HL-60 (cell line): ENCODE data around the gene SLC37A2.

Experiments
- DNase-seq, 2 experiments: peaks; one replicate each; pipeline ENCODE4 v3.0.0-alpha.2; 2010 to 2020; ENCODE audit warnings: low read depth in 1 of 2, low spot score in 1 of 2
- H3K27ac ChIP-seq: fragments of 250-450 bp; sonication (Bioruptor Pico); replicated peaks from 2 replicates; pipeline ENCODE4 v1.5.1; 2020; ENCODE audit warnings: mild to moderate bottlenecking, moderate library complexity
- H3K27me3 ChIP-seq: fragments of 250-450 bp; sonication (Bioruptor Pico); 2 replicates; pipeline ENCODE4 v1.5.1; 2021; ENCODE audit warnings: mild to moderate bottlenecking, moderate library complexity; ENCODE audit not compliant: insufficient read depth, poor library complexity, severe bottlenecking
- H3K4me3 ChIP-seq: replicated peaks from 2 replicates; pipeline ENCODE4 v1.5.1; 2011; ENCODE audit warnings: mild to moderate bottlenecking, control low read depth, low read length; ENCODE audit not compliant: insufficient read depth
- GABPA ChIP-seq: IDR thresholded peaks from 2 replicates; pipeline ENCODE4 v1.6.1; 2012; ENCODE audit warnings: low read depth
- POLR2AphosphoS5 ChIP-seq: IDR thresholded peaks from 2 replicates; pipeline ENCODE4 v1.6.1; 2012; ENCODE audit warnings: low read depth
- SPI1 ChIP-seq: IDR thresholded peaks from 2 replicates; pipeline ENCODE4 v1.6.1; 2012; ENCODE audit warnings: low read depth, mild to moderate bottlenecking, borderline replicate concordance
- TF ChIP-seq, protein P1 (sequence below): IDR thresholded peaks from 2 replicates; pipeline ENCODE4 v1.6.1; 2012; ENCODE audit warnings: low read depth; ENCODE audit not compliant: insufficient replicate concordance
- TF ChIP-seq, protein P2 (sequence below): IDR thresholded peaks from one replicate; pipeline ENCODE4 v1.5.1; 2011; ENCODE audit warnings: low read length, control low read depth, inconsistent platforms; ENCODE audit not compliant: insufficient read depth

Gene SLC37A2

DNA sequence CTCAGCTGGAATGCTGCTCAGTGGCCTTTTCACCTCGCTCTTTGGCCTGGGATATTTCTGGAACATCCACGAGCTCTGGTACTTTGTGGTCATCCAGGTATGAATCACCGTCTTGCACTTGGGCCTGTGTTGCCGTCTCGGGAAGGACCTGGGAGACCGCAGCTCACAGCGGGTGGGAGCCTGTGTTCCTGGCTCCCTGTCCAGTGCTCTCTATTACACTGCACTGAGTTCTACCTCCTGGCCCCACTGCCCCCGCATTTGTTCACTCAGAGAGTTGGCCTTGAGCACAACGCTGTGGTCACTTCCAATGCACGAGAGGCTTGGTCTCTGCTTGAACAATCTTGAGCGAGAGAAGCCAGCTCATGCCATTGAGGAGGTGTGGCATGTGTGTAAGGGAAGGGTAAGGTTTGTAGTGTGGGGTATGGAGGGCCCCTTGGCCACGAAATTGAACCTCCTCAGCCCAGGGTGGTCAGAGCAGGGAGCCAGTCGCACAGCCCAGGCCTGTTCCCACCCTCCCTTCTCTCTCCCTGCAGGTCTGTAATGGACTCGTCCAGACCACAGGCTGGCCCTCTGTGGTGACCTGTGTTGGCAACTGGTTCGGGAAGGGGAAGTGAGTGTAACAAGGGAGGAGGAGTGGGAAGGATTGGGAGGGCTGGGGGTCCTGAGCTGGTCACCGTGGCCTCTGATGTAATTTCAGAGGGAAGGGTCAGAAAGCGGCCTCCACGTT, 16.2 kb downstream of the SLC37A2 start:
- TF ChIP-seq SPI1, result peak; percentile 47; the same call in 1 of the 2 replicates
- no peak for TF ChIP-seq POLR2AphosphoS5
- Histone ChIP-seq H3K4me3 (no peak overlapping the region), H3K27ac (no peak overlapping the region), H3K27me3 (no peaks in the 10 kb centered on the region)
- DNase-seq, result peak in 1 of 2 experiments; percentile 35

DNA sequence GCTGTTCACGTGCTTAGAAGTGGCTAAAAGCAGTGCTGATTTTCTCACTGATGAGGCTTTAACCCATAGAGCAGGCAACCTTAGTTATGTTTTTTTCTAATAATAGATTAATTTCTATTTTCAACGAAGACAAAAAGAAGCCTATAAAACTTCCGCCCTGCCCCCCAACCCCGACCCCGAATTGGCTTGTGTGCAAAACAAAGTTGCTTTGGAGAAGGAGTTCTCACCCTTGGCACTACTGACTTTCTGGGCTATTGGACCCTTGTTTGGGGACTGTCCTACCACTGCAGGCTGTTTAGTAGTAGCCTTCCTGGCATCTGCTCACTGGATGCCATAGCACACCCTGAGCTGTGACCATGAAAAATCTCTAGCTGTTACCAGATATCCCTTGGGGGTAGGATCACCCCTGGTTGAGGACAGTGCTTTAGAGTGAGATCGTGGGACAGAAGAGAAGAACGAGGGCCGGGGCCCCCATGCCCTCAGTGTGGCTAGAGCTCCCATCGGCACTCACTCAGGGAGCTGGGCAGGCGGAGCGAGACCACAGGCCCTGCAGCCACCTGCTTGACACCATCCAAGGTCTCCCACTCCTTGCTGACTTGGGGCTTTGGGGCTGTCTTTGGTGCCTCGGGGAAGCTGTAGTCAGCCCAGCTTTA, 16.9 kb downstream of the SLC37A2 start:
- Histone ChIP-seq H3K27me3 (no peaks in the 10 kb centered on the region), H3K27ac (no peak overlapping the region), H3K4me3 (no peak overlapping the region)
- no peak for DNase-seq
- TF ChIP-seq, protein P1, sequence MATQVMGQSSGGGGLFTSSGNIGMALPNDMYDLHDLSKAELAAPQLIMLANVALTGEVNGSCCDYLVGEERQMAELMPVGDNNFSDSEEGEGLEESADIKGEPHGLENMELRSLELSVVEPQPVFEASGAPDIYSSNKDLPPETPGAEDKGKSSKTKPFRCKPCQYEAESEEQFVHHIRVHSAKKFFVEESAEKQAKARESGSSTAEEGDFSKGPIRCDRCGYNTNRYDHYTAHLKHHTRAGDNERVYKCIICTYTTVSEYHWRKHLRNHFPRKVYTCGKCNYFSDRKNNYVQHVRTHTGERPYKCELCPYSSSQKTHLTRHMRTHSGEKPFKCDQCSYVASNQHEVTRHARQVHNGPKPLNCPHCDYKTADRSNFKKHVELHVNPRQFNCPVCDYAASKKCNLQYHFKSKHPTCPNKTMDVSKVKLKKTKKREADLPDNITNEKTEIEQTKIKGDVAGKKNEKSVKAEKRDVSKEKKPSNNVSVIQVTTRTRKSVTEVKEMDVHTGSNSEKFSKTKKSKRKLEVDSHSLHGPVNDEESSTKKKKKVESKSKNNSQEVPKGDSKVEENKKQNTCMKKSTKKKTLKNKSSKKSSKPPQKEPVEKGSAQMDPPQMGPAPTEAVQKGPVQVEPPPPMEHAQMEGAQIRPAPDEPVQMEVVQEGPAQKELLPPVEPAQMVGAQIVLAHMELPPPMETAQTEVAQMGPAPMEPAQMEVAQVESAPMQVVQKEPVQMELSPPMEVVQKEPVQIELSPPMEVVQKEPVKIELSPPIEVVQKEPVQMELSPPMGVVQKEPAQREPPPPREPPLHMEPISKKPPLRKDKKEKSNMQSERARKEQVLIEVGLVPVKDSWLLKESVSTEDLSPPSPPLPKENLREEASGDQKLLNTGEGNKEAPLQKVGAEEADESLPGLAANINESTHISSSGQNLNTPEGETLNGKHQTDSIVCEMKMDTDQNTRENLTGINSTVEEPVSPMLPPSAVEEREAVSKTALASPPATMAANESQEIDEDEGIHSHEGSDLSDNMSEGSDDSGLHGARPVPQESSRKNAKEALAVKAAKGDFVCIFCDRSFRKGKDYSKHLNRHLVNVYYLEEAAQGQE, result no peak

DNA sequence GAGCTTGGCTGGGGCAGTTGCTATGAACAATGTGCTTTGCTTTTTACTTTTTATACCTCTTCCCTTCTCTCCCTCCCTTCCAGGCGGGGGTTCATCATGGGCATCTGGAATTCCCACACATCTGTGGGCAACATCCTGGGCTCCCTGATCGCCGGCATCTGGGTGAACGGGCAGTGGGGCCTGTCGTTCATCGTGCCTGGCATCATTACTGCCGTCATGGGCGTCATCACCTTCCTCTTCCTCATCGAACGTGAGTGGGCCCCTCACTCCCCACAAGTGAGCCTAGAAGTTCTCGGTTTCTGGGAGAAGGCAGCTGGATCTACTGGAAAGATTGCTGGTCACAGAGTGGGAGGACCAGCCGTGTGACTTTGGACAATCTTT, 17.4 kb downstream of the SLC37A2 start:
- Histone ChIP-seq H3K27me3 (no peaks in the 10 kb centered on the region), H3K27ac (no peak overlapping the region), H3K4me3 (no peak overlapping the region)
- no peak for TF ChIP-seq POLR2AphosphoS5
- TF ChIP-seq, protein P1, result no peak
- TF ChIP-seq, protein P2, sequence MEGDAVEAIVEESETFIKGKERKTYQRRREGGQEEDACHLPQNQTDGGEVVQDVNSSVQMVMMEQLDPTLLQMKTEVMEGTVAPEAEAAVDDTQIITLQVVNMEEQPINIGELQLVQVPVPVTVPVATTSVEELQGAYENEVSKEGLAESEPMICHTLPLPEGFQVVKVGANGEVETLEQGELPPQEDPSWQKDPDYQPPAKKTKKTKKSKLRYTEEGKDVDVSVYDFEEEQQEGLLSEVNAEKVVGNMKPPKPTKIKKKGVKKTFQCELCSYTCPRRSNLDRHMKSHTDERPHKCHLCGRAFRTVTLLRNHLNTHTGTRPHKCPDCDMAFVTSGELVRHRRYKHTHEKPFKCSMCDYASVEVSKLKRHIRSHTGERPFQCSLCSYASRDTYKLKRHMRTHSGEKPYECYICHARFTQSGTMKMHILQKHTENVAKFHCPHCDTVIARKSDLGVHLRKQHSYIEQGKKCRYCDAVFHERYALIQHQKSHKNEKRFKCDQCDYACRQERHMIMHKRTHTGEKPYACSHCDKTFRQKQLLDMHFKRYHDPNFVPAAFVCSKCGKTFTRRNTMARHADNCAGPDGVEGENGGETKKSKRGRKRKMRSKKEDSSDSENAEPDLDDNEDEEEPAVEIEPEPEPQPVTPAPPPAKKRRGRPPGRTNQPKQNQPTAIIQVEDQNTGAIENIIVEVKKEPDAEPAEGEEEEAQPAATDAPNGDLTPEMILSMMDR, result no peak
- no peak for TF ChIP-seq GABPA
- TF ChIP-seq SPI1, result no peak
- DNase-seq, result no peak

DNA sequence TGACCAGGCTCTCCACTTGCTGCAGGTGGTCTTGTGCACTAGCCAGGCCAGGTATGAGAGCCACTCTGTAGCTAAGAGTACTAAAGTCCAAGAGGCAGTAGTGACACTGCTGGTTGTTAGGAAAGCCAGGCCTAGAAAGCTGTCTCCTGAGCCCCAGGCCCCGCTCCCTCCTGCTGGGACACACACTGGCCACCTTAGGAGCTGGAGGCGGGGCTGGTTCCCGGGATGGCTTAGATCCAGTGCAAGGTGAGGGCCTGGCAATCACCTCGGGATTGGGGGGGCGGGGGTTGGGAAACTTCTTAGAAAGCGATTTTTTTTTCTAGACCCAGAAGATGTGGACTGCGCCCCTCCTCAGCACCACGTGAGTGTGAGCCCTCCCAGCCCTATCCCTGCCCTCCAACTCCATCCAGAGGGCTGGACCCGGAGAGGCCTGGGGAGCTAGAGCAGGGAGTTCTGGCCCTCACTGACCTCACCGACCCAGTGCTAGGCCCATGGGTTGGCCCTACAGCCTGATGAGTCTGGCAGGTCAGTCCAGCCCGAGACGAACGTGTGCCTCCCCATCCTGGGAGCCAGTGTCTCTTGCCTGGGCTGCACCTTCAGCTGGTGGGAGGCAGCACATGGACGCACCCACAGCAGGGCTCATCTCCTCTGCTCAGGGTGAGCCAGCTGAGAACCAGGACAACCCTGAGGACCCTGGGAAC, 18.1 kb downstream of the SLC37A2 start:
- no peaks in the 10 kb centered on the region for H3K27me3 ChIP-seq
- no peak for TF ChIP-seq GABPA
- TF ChIP-seq, protein P2, result no peak
- TF ChIP-seq, protein P1, result no peak
- no peak for TF ChIP-seq SPI1
- TF ChIP-seq POLR2AphosphoS5, result no peak
- no peak overlapping the region for H3K27ac ChIP-seq
- no peak overlapping the region for H3K4me3 ChIP-seq
- no peak for DNase-seq
